GM23338 (cell line): ENCODE data around the gene CASP1. TPM values are rescaled to one million over a fixed set of nuclear protein-coding genes. Genes with fewer than 3 reads are reported as not detected.

Source experiments
- ATAC-seq: fragments of 200-7000 bp; cut with Tn5 transposase; 3 replicates; pipeline ENCODE4 v1.9.1; 2020
- DNase-seq: peaks from one replicate; pipeline ENCODE4 v3.0.0-alpha.2; 2015; ENCODE audit warnings: low spot score
- H2AFZ ChIP-seq: fragments of 200-600 bp; sonication (generic); 2 replicates; pipeline ENCODE4 v1.8.0; 2016; ENCODE audit warnings: antibody characterized with exemption, mild to moderate bottlenecking, moderate library complexity
- H3F3A ChIP-seq: fragments of 200-600 bp; sonication (generic); replicated peaks from 2 replicates; pipeline ENCODE4 v1.8.0; 2017; ENCODE audit warnings: antibody characterized with exemption, mixed run types, low read depth
- H3K27ac ChIP-seq: fragments of 200-600 bp; sonication (generic); 2 replicates; pipeline ENCODE4 v1.6.1; 2016; ENCODE audit warnings: low read depth
- H3K27me3 ChIP-seq: fragments of 200-600 bp; sonication (generic); 2 replicates; pipeline ENCODE4 v1.8.0; 2016; ENCODE audit warnings: mild to moderate bottlenecking, mixed run types, moderate library complexity; ENCODE audit not compliant: insufficient read depth
- H3K36me3 ChIP-seq: fragments of 200-600 bp; sonication (generic); 2 replicates; pipeline ENCODE4 v1.8.0; 2016; ENCODE audit warnings: mild to moderate bottlenecking; ENCODE audit not compliant: insufficient read depth
- H3K4me1 ChIP-seq: fragments of 200-600 bp; sonication (generic); 2 replicates; pipeline ENCODE4 v1.8.0; 2016; ENCODE audit warnings: mild to moderate bottlenecking, moderate library complexity; ENCODE audit not compliant: insufficient read depth
- H3K4me2 ChIP-seq: fragments of 200-600 bp; sonication (generic); 2 replicates; pipeline ENCODE4 v1.7.1; 2017; ENCODE audit warnings: mixed run types
- H3K4me3 ChIP-seq: fragments of 200-600 bp; sonication (generic); 2 replicates; pipeline ENCODE4 v1.6.1; 2016; ENCODE audit warnings: mixed run types
- H3K79me2 ChIP-seq: fragments of 200-600 bp; sonication (generic); replicated peaks from 2 replicates; pipeline ENCODE4 v1.8.0; 2017; ENCODE audit warnings: mild to moderate bottlenecking; ENCODE audit not compliant: insufficient read depth
- H3K9me2 ChIP-seq: fragments of 200-600 bp; sonication (generic); 2 replicates; pipeline ENCODE4 v1.8.0; 2017; ENCODE audit not compliant: insufficient read depth
- H4K20me1 ChIP-seq: fragments of 200-600 bp; sonication (generic); replicated peaks from 2 replicates; pipeline ENCODE4 v1.8.0; 2017; ENCODE audit warnings: mild to moderate bottlenecking; ENCODE audit not compliant: insufficient read depth
- H3K27ac Mint-ChIP-seq: 2 replicates; pipeline ENCODE4 v1.8.0; 2020; ENCODE audit warnings: inconsistent platforms, mild to moderate bottlenecking, moderate library complexity, mixed read lengths
- H3K27me3 Mint-ChIP-seq: 3 replicates; pipeline ENCODE4 v1.8.0; 2022; ENCODE audit warnings: low read depth, mild to moderate bottlenecking, moderate library complexity, mixed read lengths, inconsistent platforms; ENCODE audit not compliant: insufficient read depth, poor library complexity
- H3K36me3 Mint-ChIP-seq: 3 replicates; pipeline ENCODE4 v1.8.0; 2021; ENCODE audit warnings: low read depth, mild to moderate bottlenecking, inconsistent platforms, moderate library complexity, mixed read lengths
- H3K4me1 Mint-ChIP-seq: 3 replicates; pipeline ENCODE4 v1.8.0; 2020; ENCODE audit warnings: mild to moderate bottlenecking, inconsistent platforms, mixed read lengths
- H3K4me3 Mint-ChIP-seq: 3 replicates; pipeline ENCODE4 v1.8.0; 2021; ENCODE audit warnings: moderate library complexity, mild to moderate bottlenecking, inconsistent platforms, mixed read lengths
- H3K9me3 Mint-ChIP-seq: 3 replicates; pipeline ENCODE4 v1.8.0; 2020; ENCODE audit warnings: moderate library complexity, mild to moderate bottlenecking, inconsistent platforms, mixed read lengths
- CREB1 ChIP-seq: fragments of 250-450 bp; sonication (Bioruptor Pico); IDR thresholded peaks from 2 replicates; pipeline ENCODE4 v1.5.0; 2020; ENCODE audit warnings: low read depth, mild to moderate bottlenecking, moderate library complexity
- CTCF ChIP-seq, 2 experiments: fragments of 200-600 bp in 1 of 2; sonication (generic) in 1 of 2; conservative IDR thresholded peaks; 2 replicates each; pipeline versions ENCODE4 v1.5.1 to v1.6.1; 2016 to 2017; ENCODE audit warnings: antibody characterized with exemption in 2 of 2, low read depth in 2 of 2, mild to moderate bottlenecking in 2 of 2, moderate library complexity in 1 of 2
- ETS1 ChIP-seq: IDR thresholded peaks from 2 replicates; pipeline ENCODE4 v1.6.1; 2016; ENCODE audit warnings: antibody characterized with exemption
- EZH2 ChIP-seq: fragments of 200-600 bp; sonication (generic); IDR thresholded peaks from one replicate; pipeline ENCODE4 v1.8.0; 2017; ENCODE audit warnings: antibody characterized with exemption, mild to moderate bottlenecking, low read depth; ENCODE audit not compliant: unreplicated experiment
- EZH2phosphoT487 ChIP-seq: fragments of 200-600 bp; sonication (generic); IDR thresholded peaks from one replicate; pipeline ENCODE4 v1.8.1; 2018; ENCODE audit warnings: antibody characterized with exemption; ENCODE audit not compliant: unreplicated experiment
- JUNB ChIP-seq: IDR thresholded peaks from one replicate; pipeline ENCODE4 v1.6.1; 2016; ENCODE audit warnings: antibody characterized with exemption; ENCODE audit not compliant: unreplicated experiment
- NANOG ChIP-seq: IDR thresholded peaks from 2 replicates; pipeline ENCODE4 v1.6.1; 2016; ENCODE audit warnings: antibody characterized with exemption, borderline replicate concordance
- POLR2AphosphoS5 ChIP-seq: IDR thresholded peaks from 2 replicates; pipeline ENCODE4 v1.6.1; 2016; ENCODE audit warnings: antibody characterized with exemption, low read depth
- REST ChIP-seq: IDR thresholded peaks from one replicate; pipeline ENCODE4 v1.6.1; 2018; ENCODE audit warnings: antibody characterized with exemption; ENCODE audit not compliant: unreplicated experiment
- STAT1 ChIP-seq: IDR thresholded peaks from one replicate; pipeline ENCODE4 v1.6.1; 2016; ENCODE audit warnings: antibody characterized with exemption; ENCODE audit not compliant: unreplicated experiment
- ZNF114 ChIP-seq: fragments of 250-450 bp; sonication (Bioruptor Pico); IDR thresholded peaks from 2 replicates; pipeline ENCODE4 v1.5.0; 2020; ENCODE audit warnings: mild to moderate bottlenecking, moderate library complexity
- ZNF331 ChIP-seq: fragments of 250-450 bp; sonication (Bioruptor Pico); IDR thresholded peaks from 2 replicates; pipeline ENCODE4 v1.5.0; 2020; ENCODE audit warnings: low read depth, mild to moderate bottlenecking, moderate library complexity
- ZNF462 ChIP-seq: fragments of 250-450 bp; sonication (Bioruptor Pico); IDR thresholded peaks from 2 replicates; pipeline ENCODE4 v1.5.0; 2020; ENCODE audit warnings: mild to moderate bottlenecking, moderate library complexity
- polyA plus RNA-seq: library from polyadenylated mRNA; unstranded; fragments of >200 nt; fragmentation: Nextera tagmentation; extraction: Ambion mirVana; gene quantifications from 2 replicates; pipeline ENCODE4 v1.2.1, GENCODE V29; 2016
- total RNA-seq: library from RNA; depleted of rRNA; stranded (reverse); fragments of >200 nt; shearing (Covaris generic); gene quantifications from 2 replicates; pipeline ENCODE4 v1.2.3, GENCODE V29; 2014

The CASP1 gene
- total and polyA plus RNA-seq, 2 experiments from 2014 or later, result 0.10 TPM; not detected in 1

- no peak for DNase-seq
- Histone ChIP-seq H3K27ac (no peak overlapping the region), H3K4me2 (no peak overlapping the region), H4K20me1 (no peaks in the 10 kb centered on the region), H3K4me3 (no peak overlapping the region), H3F3A (no peaks in the 10 kb centered on the region), H3K4me1 (no peaks in the 10 kb centered on the region), H2AFZ (no peak overlapping the region), H3K79me2 (no peaks in the 10 kb centered on the region), H3K36me3 (no peaks in the 10 kb centered on the region), H3K9me2 (peaks cover 9% of the 10 kb centered on the region; the same call in 1 of the 2 replicates), H3K27me3 (no peaks in the 10 kb centered on the region)
- ATAC-seq, result no peak
- peaks cover 3% of the 10 kb centered on the region for H3K27me3 Mint-ChIP-seq
- H3K9me3 Mint-ChIP-seq, result no peaks in the 10 kb centered on the region; the same call in 2 of the 3 replicates
- no peak overlapping the region for H3K4me3 Mint-ChIP-seq
- TF ChIP-seq ZNF114 (no peak), POLR2AphosphoS5 (no peak), EZH2 (no peak), ZNF462 (no peak), ETS1 (no peak), REST (no peak), JUNB (no peak), CREB1 (CRISPR knock-in tag) (no peak), ZNF331 (CRISPR knock-in tag) (no peak), EZH2phosphoT487 (no peak), CTCF (conservative IDR thresholded peaks at IDR 0.05; ENCODE audit: low read depth in 2 of 2) (no peak), STAT1 (no peak), NANOG (no peak)
- H3K4me1 Mint-ChIP-seq, result no peaks in the 10 kb centered on the region
- H3K27ac Mint-ChIP-seq, result no peak overlapping the region
- peaks cover 7% of the 10 kb centered on the region; the same call in 2 of the 3 replicates for H3K36me3 Mint-ChIP-seq
Observed at GRCh38 chr11:105032495-105032894, 2.4 kb downstream of the CASP1 start.
